ENCODE results near the gene RAB44.
"Not testable (repeated sequence)": the region's sequence is repeated elsewhere in the genome, so short reads cannot be mapped to it uniquely, and the experiment has no call there.

Gene RAB44

GRCh38 chr6:36718560-36718959, 20.9 kb downstream of the RAB44 start:
- Histone ChIP-seq H3K9me3 (ENCODE audit: control insufficient read depth in 1 of 2, low read length in 2 of 2) (no peaks in the 10 kb centered on the region), H3K27me3 (ENCODE audit: low read depth, low read length) (no peaks in the 10 kb centered on the region), H3K27ac (ENCODE audit: low read length) (no peak overlapping the region), H3K4me3 (ENCODE audit: low read depth in 1 of 2, low read length in 2 of 2) (no peak overlapping the region), H3K36me3 (ENCODE audit: control insufficient read depth in 1 of 2, insufficient read depth in 2 of 2, low read length in 2 of 2) (no peaks in the 10 kb centered on the region), H3K4me1 (ENCODE audit: control insufficient read depth in 1 of 2, insufficient read depth in 2 of 2, low read length in 2 of 2) (no peaks in the 10 kb centered on the region)

- no peaks in the 10 kb centered on the region for H3K4me1 ChIP-seq (ENCODE audit: control insufficient read depth in 1 of 2, insufficient read depth in 2 of 2, low read length in 2 of 2)
- H3K27me3 ChIP-seq (ENCODE audit: low read depth, low read length), result no peaks in the 10 kb centered on the region
- H3K27ac ChIP-seq (ENCODE audit: low read length), result no peak overlapping the region
- no peaks in the 10 kb centered on the region for H3K9me3 ChIP-seq (ENCODE audit: control insufficient read depth in 1 of 2, low read length in 2 of 2)
- H3K36me3 ChIP-seq (ENCODE audit: control insufficient read depth in 1 of 2, insufficient read depth in 2 of 2, low read length in 2 of 2), result no peaks in the 10 kb centered on the region
- H3K4me3 ChIP-seq (ENCODE audit: low read depth in 1 of 2, low read length in 2 of 2), result no peak overlapping the region
Observed at GRCh38 chr6:36719126-36719525, 21.5 kb downstream of the RAB44 start.

- Histone ChIP-seq H3K4me1 (ENCODE audit: control insufficient read depth in 1 of 2, insufficient read depth in 2 of 2, low read length in 2 of 2) (no peaks in the 10 kb centered on the region), H3K9me3 (ENCODE audit: control insufficient read depth in 1 of 2, low read length in 2 of 2) (no peaks in the 10 kb centered on the region), H3K27ac (ENCODE audit: low read length) (no peak overlapping the region), H3K36me3 (ENCODE audit: control insufficient read depth in 1 of 2, insufficient read depth in 2 of 2, low read length in 2 of 2) (no peaks in the 10 kb centered on the region), H3K4me3 (ENCODE audit: low read depth in 1 of 2, low read length in 2 of 2) (no peak overlapping the region), H3K27me3 (ENCODE audit: low read depth, low read length) (no peaks in the 10 kb centered on the region)
Observed at GRCh38 chr6:36720251-36721141, 22.9 kb downstream of the RAB44 start.

GRCh38 chr6:36721369-36722140, 23.9 kb downstream of the RAB44 start:
- H3K36me3 ChIP-seq (ENCODE audit: control insufficient read depth in 1 of 2, insufficient read depth in 2 of 2, low read length in 2 of 2), result no peaks in the 10 kb centered on the region
- H3K27me3 ChIP-seq (ENCODE audit: low read depth, low read length), result no peaks in the 10 kb centered on the region
- H3K4me3 ChIP-seq (ENCODE audit: low read depth in 1 of 2, low read length in 2 of 2), result no peak overlapping the region
- H3K27ac ChIP-seq (ENCODE audit: low read length), result no peak overlapping the region
- H3K9me3 ChIP-seq (ENCODE audit: control insufficient read depth in 1 of 2, low read length in 2 of 2), result no peaks in the 10 kb centered on the region
- H3K4me1 ChIP-seq (ENCODE audit: control insufficient read depth in 1 of 2, insufficient read depth in 2 of 2, low read length in 2 of 2), result no peaks in the 10 kb centered on the region

GRCh38 chr6:36722365-36722764, 24.7 kb downstream of the RAB44 start:
- Histone ChIP-seq H3K27me3 (ENCODE audit: low read depth, low read length) (no peaks in the 10 kb centered on the region), H3K4me1 (ENCODE audit: control insufficient read depth in 1 of 2, insufficient read depth in 2 of 2, low read length in 2 of 2) (no peaks in the 10 kb centered on the region), H3K36me3 (ENCODE audit: control insufficient read depth in 1 of 2, insufficient read depth in 2 of 2, low read length in 2 of 2) (no peaks in the 10 kb centered on the region), H3K9me3 (ENCODE audit: control insufficient read depth in 1 of 2, low read length in 2 of 2) (no peaks in the 10 kb centered on the region), H3K27ac (ENCODE audit: low read length) (no peak overlapping the region), H3K4me3 (ENCODE audit: low read depth in 1 of 2, low read length in 2 of 2) (no peak overlapping the region)

- Histone ChIP-seq H3K9me3 (ENCODE audit: control insufficient read depth in 1 of 2, low read length in 2 of 2) (no peaks in the 10 kb centered on the region), H3K27ac (ENCODE audit: low read length) (no peak overlapping the region), H3K4me1 (ENCODE audit: control insufficient read depth in 1 of 2, insufficient read depth in 2 of 2, low read length in 2 of 2) (no peaks in the 10 kb centered on the region), H3K4me3 (ENCODE audit: low read depth in 1 of 2, low read length in 2 of 2) (no peak overlapping the region), H3K36me3 (ENCODE audit: control insufficient read depth in 1 of 2, insufficient read depth in 2 of 2, low read length in 2 of 2) (no peaks in the 10 kb centered on the region), H3K27me3 (ENCODE audit: low read depth, low read length) (no peaks in the 10 kb centered on the region)
Observed at GRCh38 chr6:36722879-36723278, 25.3 kb downstream of the RAB44 start.

- not testable (repeated sequence) for H3K9me3 ChIP-seq (ENCODE audit: control insufficient read depth in 1 of 2, low read length in 2 of 2); H3K27me3 ChIP-seq (ENCODE audit: low read depth, low read length); H3K27ac ChIP-seq (ENCODE audit: low read length); H3K36me3 ChIP-seq (ENCODE audit: control insufficient read depth in 1 of 2, insufficient read depth in 2 of 2, low read length in 2 of 2); H3K4me1 ChIP-seq (ENCODE audit: control insufficient read depth in 1 of 2, insufficient read depth in 2 of 2, low read length in 2 of 2); H3K4me3 ChIP-seq (ENCODE audit: low read depth in 1 of 2, low read length in 2 of 2)
Observed at GRCh38 chr6:36723992-36724391, 26.4 kb downstream of the RAB44 start.

GRCh38 chr6:36724514-36725390, 27.1 kb downstream of the RAB44 start:
- H3K27me3 ChIP-seq (ENCODE audit: low read depth, low read length), result no peaks in the 10 kb centered on the region
- no peaks in the 10 kb centered on the region for H3K9me3 ChIP-seq (ENCODE audit: control insufficient read depth in 1 of 2, low read length in 2 of 2)
- H3K4me3 ChIP-seq (ENCODE audit: low read depth in 1 of 2, low read length in 2 of 2), result no peak overlapping the region
- no peaks in the 10 kb centered on the region for H3K36me3 ChIP-seq (ENCODE audit: control insufficient read depth in 1 of 2, insufficient read depth in 2 of 2, low read length in 2 of 2)
- no peaks in the 10 kb centered on the region for H3K4me1 ChIP-seq (ENCODE audit: control insufficient read depth in 1 of 2, insufficient read depth in 2 of 2, low read length in 2 of 2)
- H3K27ac ChIP-seq (ENCODE audit: low read length), result no peak overlapping the region

- Histone ChIP-seq H3K4me3 (ENCODE audit: low read depth in 1 of 2, low read length in 2 of 2) (no peak overlapping the region), H3K27ac (ENCODE audit: low read length) (no peak overlapping the region), H3K9me3 (ENCODE audit: control insufficient read depth in 1 of 2, low read length in 2 of 2) (no peaks in the 10 kb centered on the region), H3K27me3 (ENCODE audit: low read depth, low read length) (no peaks in the 10 kb centered on the region), H3K36me3 (ENCODE audit: control insufficient read depth in 1 of 2, insufficient read depth in 2 of 2, low read length in 2 of 2) (no peaks in the 10 kb centered on the region), H3K4me1 (ENCODE audit: control insufficient read depth in 1 of 2, insufficient read depth in 2 of 2, low read length in 2 of 2) (no peaks in the 10 kb centered on the region)
Observed at GRCh38 chr6:36725581-36725980, 28.0 kb downstream of the RAB44 start.

GRCh38 chr6:36727505-36728021, 29.9 kb downstream of the RAB44 start:
- H3K27ac ChIP-seq (ENCODE audit: low read length), result no peak overlapping the region

More at GRCh38 chr6:36727505-36728021, 29.9 kb downstream of the RAB44 start:
- Histone ChIP-seq H3K9me3 (ENCODE audit: control insufficient read depth in 1 of 2, low read length in 2 of 2) (no peaks in the 10 kb centered on the region), H3K4me3 (ENCODE audit: low read depth in 1 of 2, low read length in 2 of 2) (no peak overlapping the region), H3K4me1 (ENCODE audit: control insufficient read depth in 1 of 2, insufficient read depth in 2 of 2, low read length in 2 of 2) (no peaks in the 10 kb centered on the region), H3K36me3 (ENCODE audit: control insufficient read depth in 1 of 2, insufficient read depth in 2 of 2, low read length in 2 of 2) (no peaks in the 10 kb centered on the region), H3K27me3 (ENCODE audit: low read depth, low read length) (no peaks in the 10 kb centered on the region)
